ENCODE measurements around the gene WNT5A. TPM values are rescaled to one million over a fixed set of nuclear protein-coding genes. Genes with fewer than 3 reads are reported as not detected.

WNT5A gene
- total and polyA plus RNA-seq, 2 experiments from 2014 or later = 18.4 to 113 TPM

DNA sequence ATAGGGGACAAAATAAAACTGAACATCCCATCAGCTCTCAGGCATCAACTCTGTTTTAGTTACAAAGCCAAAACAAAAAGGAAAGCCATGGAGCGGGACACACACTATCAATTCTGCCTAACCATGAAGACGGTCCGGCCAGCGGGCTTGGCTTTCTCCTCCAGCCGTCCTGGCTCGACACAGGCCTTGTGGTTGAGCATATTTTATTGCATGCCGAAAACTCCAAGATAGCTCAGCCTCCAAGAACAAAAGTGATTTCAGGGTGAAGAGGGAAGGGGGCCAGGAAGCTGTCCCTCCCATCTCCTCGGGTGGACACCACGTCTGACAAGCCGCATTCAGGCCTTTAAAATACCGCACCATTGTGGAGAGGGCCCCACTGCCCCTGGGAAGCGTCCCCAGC is 31.2 kb downstream of the WNT5A start:
- Histone ChIP-seq H3K9me3 (ENCODE audit: low read depth) (no peaks in the 10 kb centered on the region), H3K27ac (no peak overlapping the region), H3K4me3 (no peak overlapping the region), H3K36me3 (no peaks in the 10 kb centered on the region), H3K27me3 (no peaks in the 10 kb centered on the region), H3K4me1 (ENCODE audit: low read depth) (no peaks in the 10 kb centered on the region)
- DNase-seq (ENCODE audit: low read depth in 1 of 2, low spot score in 1 of 2) = no peak
- no peak for TF ChIP-seq CTCF (IDR thresholded peaks at IDR 0.05; ENCODE audit: low read depth, low read length)

DNA sequence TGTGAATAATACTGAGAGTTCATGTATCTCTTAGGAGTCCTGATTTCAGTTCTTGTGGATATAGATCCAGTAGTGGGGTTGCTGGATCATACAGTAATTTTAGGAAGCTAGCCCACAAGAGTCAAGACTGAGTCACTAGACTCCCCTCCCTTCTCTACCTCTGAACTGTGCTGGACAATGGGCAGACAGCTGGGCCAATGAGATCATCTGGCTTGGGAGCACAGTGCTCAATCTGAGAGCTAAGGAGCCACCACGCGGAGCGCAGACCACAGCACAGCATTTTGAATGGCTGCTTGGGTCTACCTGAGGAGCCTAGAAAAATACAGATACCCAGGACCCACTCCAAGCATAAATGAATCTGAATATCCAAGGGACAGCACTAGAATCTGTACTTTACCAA is 32.5 kb downstream of the WNT5A start:
- no peak overlapping the region for H3K4me3 ChIP-seq
- H3K9me3 ChIP-seq (ENCODE audit: low read depth) = no peaks in the 10 kb centered on the region
- no peaks in the 10 kb centered on the region for H3K4me1 ChIP-seq (ENCODE audit: low read depth)
- H3K27ac ChIP-seq = no peak overlapping the region
- no peaks in the 10 kb centered on the region for H3K27me3 ChIP-seq
- H3K36me3 ChIP-seq = no peaks in the 10 kb centered on the region
- no peak for DNase-seq (ENCODE audit: low read depth in 1 of 2, low spot score in 1 of 2)
- TF ChIP-seq CTCF (IDR thresholded peaks at IDR 0.05; ENCODE audit: low read depth, low read length) = no peak

DNA sequence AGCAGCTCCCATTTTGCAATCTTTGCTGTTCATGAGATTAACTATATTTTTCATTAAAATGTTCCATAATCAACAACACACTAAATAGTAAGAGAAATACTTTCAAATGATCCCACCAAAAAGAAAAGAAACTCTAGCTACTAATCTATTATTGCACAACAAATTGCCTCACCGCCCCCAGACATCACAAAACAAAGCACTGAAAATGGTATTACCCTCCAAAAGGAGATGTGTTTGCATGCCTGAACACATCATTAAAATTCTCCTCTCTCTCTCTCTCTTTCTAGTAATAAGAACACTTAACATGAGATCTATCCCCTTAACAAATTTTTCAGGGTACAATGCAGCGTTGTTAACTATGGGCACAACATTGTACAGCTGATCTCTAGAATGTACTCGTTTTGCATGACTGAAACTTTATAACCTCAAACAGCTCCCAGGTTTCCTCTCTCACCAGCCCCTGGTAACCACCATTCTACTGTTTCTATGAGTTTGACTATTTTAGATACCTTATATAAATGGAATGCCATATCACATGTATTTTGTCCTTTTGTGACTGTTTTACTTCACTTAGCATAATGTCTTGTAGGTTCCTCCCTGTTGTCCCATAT is 33.1 kb downstream of the WNT5A start:
- Histone ChIP-seq H3K4me1 (ENCODE audit: low read depth) (no peaks in the 10 kb centered on the region), H3K9me3 (ENCODE audit: low read depth) (no peaks in the 10 kb centered on the region), H3K27me3 (no peaks in the 10 kb centered on the region), H3K4me3 (no peak overlapping the region), H3K27ac (no peak overlapping the region), H3K36me3 (no peaks in the 10 kb centered on the region)
- peak in 1 of 2 donors; percentile 13 for DNase-seq (ENCODE audit: low read depth in 1 of 2, low spot score in 1 of 2)
- TF ChIP-seq CTCF (IDR thresholded peaks at IDR 0.05; ENCODE audit: low read depth, low read length) = no peak

DNA sequence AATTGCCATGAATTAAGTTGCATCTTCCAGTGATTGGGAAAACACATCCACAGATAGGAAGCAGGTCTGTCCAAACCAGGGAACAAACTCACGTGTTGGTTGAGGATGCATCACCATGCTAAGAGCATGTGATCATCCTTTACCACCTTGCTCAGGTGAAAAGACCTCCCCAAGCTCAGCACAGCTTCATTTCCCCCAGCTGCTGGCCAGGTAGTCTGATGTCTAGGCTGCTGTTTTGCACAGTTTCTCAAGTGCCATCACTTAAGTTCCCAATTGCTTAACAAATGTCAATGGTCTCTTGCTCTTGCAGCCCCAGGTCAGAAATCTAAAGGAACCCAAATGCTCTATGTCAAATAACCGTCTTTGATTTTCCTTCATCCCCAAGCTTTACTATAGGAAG is 34.2 kb downstream of the WNT5A start:
- no peak for DNase-seq (ENCODE audit: low read depth in 1 of 2, low spot score in 1 of 2)
- no peak overlapping the region for H3K27ac ChIP-seq
- no peaks in the 10 kb centered on the region for H3K36me3 ChIP-seq
- no peak overlapping the region for H3K4me3 ChIP-seq
- no peaks in the 10 kb centered on the region for H3K9me3 ChIP-seq (ENCODE audit: low read depth)
- no peak for TF ChIP-seq CTCF (IDR thresholded peaks at IDR 0.05; ENCODE audit: low read depth, low read length)
- H3K4me1 ChIP-seq (ENCODE audit: low read depth) = no peaks in the 10 kb centered on the region
- H3K27me3 ChIP-seq = no peaks in the 10 kb centered on the region

DNA sequence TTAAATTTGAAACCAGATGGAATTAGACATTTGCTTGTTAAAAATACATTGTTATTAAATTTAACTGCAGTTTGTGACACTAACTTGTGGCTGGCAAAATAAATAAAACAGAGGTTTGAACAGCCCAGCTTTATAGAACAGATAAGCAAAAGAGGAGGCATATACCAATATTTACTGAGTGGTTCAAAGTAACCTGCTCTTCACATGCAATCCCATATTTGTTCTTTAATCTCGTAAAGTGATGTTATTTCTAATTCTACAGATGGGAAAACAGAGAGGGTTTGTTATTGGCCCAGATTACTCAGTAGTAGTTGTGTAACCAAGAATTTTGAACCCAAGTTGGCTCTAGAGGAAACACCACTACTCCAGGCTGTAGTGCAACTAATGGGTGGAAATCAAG is 37.6 kb downstream of the WNT5A start:
- no peaks in the 10 kb centered on the region for H3K9me3 ChIP-seq (ENCODE audit: low read depth)
- no peaks in the 10 kb centered on the region for H3K27me3 ChIP-seq
- H3K27ac ChIP-seq = no peak overlapping the region
- no peaks in the 10 kb centered on the region for H3K4me1 ChIP-seq (ENCODE audit: low read depth)
- no peak for TF ChIP-seq CTCF (IDR thresholded peaks at IDR 0.05; ENCODE audit: low read depth, low read length)
- H3K4me3 ChIP-seq = no peak overlapping the region
- DNase-seq (ENCODE audit: low read depth in 1 of 2, low spot score in 1 of 2) = no peak
- no peaks in the 10 kb centered on the region for H3K36me3 ChIP-seq

Measured in cardiac muscle cell (in vitro differentiated cells and primary cell).